GM18526 (cell line): Measurements from ENCODE around the gene DCAF10.

ENCODE experiments used
- POLR2A ChIP-seq: IDR thresholded peaks from 3 replicates; pipeline ENCODE4 v1.6.1; 2011; ENCODE audit not compliant: insufficient read length; ENCODE audit errors: extremely low read depth

DCAF10 gene

GRCh38 chr9:37902796-37903646 lies 102.4 kb downstream of the DCAF10 start:
- TF ChIP-seq POLR2A: no peak

GRCh38 chr9:37903647-37904444 lies 103.2 kb downstream of the DCAF10 start, which contains the start of gene SLC25A51:
TSS of gene SLC25A51 (minus strand) at chr9:37904127. CDS start at chr9:37888550, 15,577 bp downstream.
- TF ChIP-seq POLR2A: peak; percentile 73

- no peak for TF ChIP-seq POLR2A
Measured at GRCh38 chr9:37904445-37905130, 104.0 kb downstream of the DCAF10 start.

- TF ChIP-seq POLR2A: no peak
Measured at GRCh38 chr9:37905131-37905505, 104.5 kb downstream of the DCAF10 start.

DNA sequence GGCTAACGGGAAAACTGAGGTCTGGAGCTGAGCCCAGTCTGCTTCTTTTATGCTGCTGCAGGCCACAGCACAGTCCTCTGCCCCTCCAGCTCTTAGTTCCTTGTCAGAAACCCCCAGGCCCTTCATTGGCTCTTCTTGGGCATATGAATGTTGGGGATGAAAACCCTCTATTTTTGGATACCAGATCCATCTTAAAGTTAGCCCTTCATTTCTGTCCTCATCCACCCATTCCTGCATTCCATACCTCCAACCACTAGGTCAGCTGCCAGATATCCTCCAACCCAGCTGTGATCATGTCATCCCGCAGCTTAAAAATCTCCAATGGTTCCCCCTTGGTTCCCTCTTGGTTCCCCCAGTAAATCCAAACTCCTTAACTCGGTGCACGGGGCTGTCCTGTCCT lies 105.2 kb downstream of the DCAF10 start:
- TF ChIP-seq POLR2A: no peak

- no peak for TF ChIP-seq POLR2A
Measured at GRCh38 chr9:37906312-37907239, 106.0 kb downstream of the DCAF10 start.

DNA sequence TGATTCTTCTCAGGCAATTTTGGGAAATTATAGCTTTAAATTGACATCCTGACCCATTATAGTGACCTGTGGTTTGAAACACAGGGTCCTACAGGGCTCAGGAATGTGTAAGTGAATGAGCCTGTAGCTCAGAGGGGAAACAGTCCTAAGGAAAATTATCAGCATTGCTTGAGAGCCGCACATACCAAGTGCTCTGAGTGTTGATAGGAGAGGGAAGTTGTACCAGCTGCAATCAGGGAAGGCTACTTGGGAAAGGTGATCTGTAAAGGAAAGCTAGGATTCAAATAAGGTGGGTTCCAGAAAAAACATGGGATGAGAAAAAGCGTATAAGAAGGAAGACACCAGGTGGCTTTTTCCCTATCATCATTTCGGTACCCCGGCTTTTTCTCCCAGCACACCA lies 107.7 kb downstream of the DCAF10 start:
- TF ChIP-seq POLR2A: no peak

DNA sequence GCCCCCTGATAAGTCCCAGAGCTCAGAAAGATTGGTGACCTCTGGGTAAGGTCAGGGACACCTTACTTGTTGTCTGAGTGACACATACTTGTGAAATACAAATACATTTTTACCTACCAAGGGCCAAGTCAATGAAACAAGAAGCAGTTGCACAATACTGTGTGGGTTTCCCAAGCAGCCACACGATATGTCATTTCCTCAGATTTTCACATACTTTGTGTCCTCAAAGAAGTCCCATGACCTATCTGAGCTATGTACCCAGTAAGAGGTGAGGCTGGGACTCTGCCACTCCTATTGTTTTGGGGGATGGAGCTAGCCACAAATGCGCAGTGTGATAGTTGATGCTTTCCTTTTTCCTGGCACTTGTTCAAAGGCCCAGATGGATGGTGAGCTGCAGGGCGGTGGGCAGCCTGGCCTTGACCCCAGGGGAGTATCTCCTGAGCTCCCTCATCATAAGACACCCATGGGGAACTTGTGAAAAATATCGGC lies 108.1 kb downstream of the DCAF10 start:
- no peak for TF ChIP-seq POLR2A

DNA sequence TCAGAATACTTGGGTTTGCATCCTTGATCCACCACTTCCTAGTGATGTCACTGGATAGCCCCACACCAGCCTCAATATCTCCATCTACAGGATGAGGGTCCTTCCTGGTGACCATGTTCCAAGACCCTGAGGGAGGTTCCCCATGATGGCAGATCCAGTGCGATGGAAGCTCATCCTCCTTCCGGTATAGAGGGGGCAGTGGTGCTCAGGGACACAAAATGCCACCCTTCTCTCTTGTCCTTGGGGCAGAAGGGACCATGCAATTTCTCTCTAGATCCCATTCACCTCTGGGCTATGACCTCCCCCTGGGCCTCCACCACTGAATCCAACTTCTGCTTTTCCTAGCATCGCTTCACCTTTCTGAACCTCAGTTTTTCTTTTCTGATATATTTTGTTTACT lies 108.7 kb downstream of the DCAF10 start:
- no peak for TF ChIP-seq POLR2A

GRCh38 chr9:37910271-37910670 lies 109.7 kb downstream of the DCAF10 start:
- no peak for TF ChIP-seq POLR2A

GRCh38 chr9:37911271-37911681 lies 110.7 kb downstream of the DCAF10 start:
- TF ChIP-seq POLR2A: no peak

GRCh38 chr9:37913480-37914153 lies 113.0 kb downstream of the DCAF10 start:
- no peak for TF ChIP-seq POLR2A

GRCh38 chr9:37914154-37914551 lies 113.6 kb downstream of the DCAF10 start:
- TF ChIP-seq POLR2A: no peak
